Endodermal cell (in vitro differentiated cells): Measurements from ENCODE around the gene CBLC. TPM values are rescaled to one million over a fixed set of nuclear protein-coding genes. Genes with fewer than 3 reads are reported as not detected.

Source experiments
- DNase-seq: peaks from one replicate; pipeline ENCODE4 v3.0.0-alpha.2; 2017
- H3K27ac ChIP-seq: 2 replicates; pipeline ENCODE4 v1.5.1; 2013; ENCODE audit warnings: mild to moderate bottlenecking, low read depth, low read length, moderate library complexity
- H3K27me3 ChIP-seq: 2 replicates; pipeline ENCODE4 v1.6.1; 2013; ENCODE audit warnings: mild to moderate bottlenecking, low read length, moderate library complexity; ENCODE audit not compliant: insufficient read depth, control insufficient read depth, poor library complexity, severe bottlenecking
- H3K36me3 ChIP-seq: 2 replicates; pipeline ENCODE4 v1.7.0; 2013; ENCODE audit warnings: mild to moderate bottlenecking, low read length, moderate library complexity; ENCODE audit not compliant: control insufficient read depth, insufficient read depth
- H3K4me1 ChIP-seq: one replicate; pipeline ENCODE4 v1.7.0; 2013; ENCODE audit warnings: low read length; ENCODE audit not compliant: control insufficient read depth, insufficient read depth
- H3K4me3 ChIP-seq: 2 replicates; pipeline ENCODE4 v1.5.1; 2013; ENCODE audit warnings: mild to moderate bottlenecking, low read length, moderate library complexity
- H3K9ac ChIP-seq: 2 replicates; pipeline ENCODE4 v1.6.1; 2013; ENCODE audit warnings: mild to moderate bottlenecking, low read length, moderate library complexity; ENCODE audit not compliant: poor library complexity, severe bottlenecking; ENCODE audit errors: extremely low read depth
- H3K9me3 ChIP-seq: 2 replicates; pipeline ENCODE4 v1.6.1; 2013; ENCODE audit warnings: mild to moderate bottlenecking, low read length, moderate library complexity; ENCODE audit not compliant: control insufficient read depth
- H3K27ac Mint-ChIP-seq: 2 replicates; pipeline ENCODE4 v1.8.0; 2020; ENCODE audit warnings: mixed read lengths
- H3K27me3 Mint-ChIP-seq: 2 replicates; pipeline ENCODE4 v1.8.0; 2021; ENCODE audit warnings: mild to moderate bottlenecking, mixed read lengths; ENCODE audit not compliant: insufficient read depth
- H3K36me3 Mint-ChIP-seq: 2 replicates; pipeline ENCODE4 v1.8.0; 2020; ENCODE audit warnings: low read depth, mixed read lengths
- H3K4me1 Mint-ChIP-seq: 2 replicates; pipeline ENCODE4 v1.8.0; 2020; ENCODE audit warnings: mixed read lengths
- H3K4me3 Mint-ChIP-seq: 2 replicates; pipeline ENCODE4 v1.8.0; 2020; ENCODE audit warnings: mild to moderate bottlenecking, moderate library complexity, mixed read lengths
- H3K9me3 Mint-ChIP-seq: 2 replicates; pipeline ENCODE4 v1.8.0; 2020; ENCODE audit warnings: mild to moderate bottlenecking, mixed read lengths
- CTCF ChIP-seq: fragments of 200-600 bp; sonication (generic); conservative IDR thresholded peaks from 2 replicates; pipeline ENCODE4 v1.5.0; 2021; ENCODE audit warnings: antibody characterized with exemption, mild to moderate bottlenecking
- WGBS, 2 experiments: methylation state at CpG; one replicate each; pipeline versions ENCODE4 v1.1.5 to v1.1.7; 2013; ENCODE audit warnings: missing lambda C conversion rate in 2 of 2, mixed read lengths in 1 of 2; ENCODE audit not compliant: insufficient coverage in 1 of 2, insufficient read length in 1 of 2; 5-methylcytosine and 5-hydroxymethylcytosine counted together
- total RNA-seq, 2 donors: library from RNA; stranded (reverse); fragmentation: NEBNext Ultra II Directional in 1 of 2; extraction: Animal tissue kit (Norgen Biotek cat#: 25700) in 1 of 2; gene quantifications; 2 replicates in 1 of 2; 3 replicates in 1 of 2; pipeline ENCODE4 v1.2.1, GENCODE V29; 2021

Gene CBLC
- total RNA-seq, 2 donors from 2014 or later: 6.6 to 15.5 TPM

- Histone ChIP-seq H3K27me3 (peaks cover 41% of the 10 kb centered on the region), H3K4me3 (no peak overlapping the region), H3K9ac (no peak overlapping the region), H3K4me1 (peaks cover 4% of the 10 kb centered on the region), H3K9me3 (no peaks in the 10 kb centered on the region), H3K36me3 (peaks cover 4% of the 10 kb centered on the region), H3K27ac (no peak overlapping the region)
- Mint-ChIP-seq H3K4me3 (no peak overlapping the region), H3K27ac (no peak overlapping the region), H3K27me3 (peaks cover 86% of the 10 kb centered on the region), H3K4me1 (peaks cover 13% of the 10 kb centered on the region), H3K36me3 (no peaks in the 10 kb centered on the region), H3K9me3 (no peaks in the 10 kb centered on the region)
- no peak for TF ChIP-seq CTCF
- DNase-seq: no peak
- 84% methylated on average over 7 of the region's 7 CpGs; no CpG with 5 or more reads in 1 of the 2 experiments for WGBS, 2 experiments
Observed at GRCh38 chr19:44756089-44756562, 21.6 kb upstream of the CBLC start.

GRCh38 chr19:44757057-44757734, 20.5 kb upstream of the CBLC start:
- peaks cover 4% of the 10 kb centered on the region for H3K36me3 ChIP-seq
- WGBS, 2 experiments: 11% methylated on average over 18 to 53 of the region's 53 CpGs
- H3K9ac ChIP-seq: peak overlapping the region; percentile 11
- H3K9me3 ChIP-seq: no peaks in the 10 kb centered on the region
- H3K4me1 Mint-ChIP-seq: peaks cover 13% of the 10 kb centered on the region
- DNase-seq: peak; percentile 78
- no peak overlapping the region for H3K27ac ChIP-seq
- H3K4me1 ChIP-seq: peaks cover 4% of the 10 kb centered on the region
- no peaks in the 10 kb centered on the region for H3K9me3 Mint-ChIP-seq
- peak; percentile 11 for TF ChIP-seq CTCF
- H3K36me3 Mint-ChIP-seq: no peaks in the 10 kb centered on the region
- peaks cover 41% of the 10 kb centered on the region for H3K27me3 ChIP-seq
- peak overlapping the region; percentile 78 for H3K4me3 ChIP-seq
- peak overlapping the region; percentile 70 for H3K4me3 Mint-ChIP-seq
- H3K27ac Mint-ChIP-seq: peak overlapping the region; percentile 19
- peaks cover 75% of the 10 kb centered on the region for H3K27me3 Mint-ChIP-seq

- H3K27ac Mint-ChIP-seq: peak overlapping the region; percentile 19
- H3K9ac ChIP-seq: peak overlapping the region; percentile 11
- peaks cover 41% of the 10 kb centered on the region for H3K27me3 ChIP-seq
- H3K4me1 ChIP-seq: peaks cover 4% of the 10 kb centered on the region
- WGBS, 2 experiments: 1 to 3% methylated on average over 15 to 68 of the region's 68 CpGs
- peaks cover 4% of the 10 kb centered on the region for H3K36me3 ChIP-seq
- H3K9me3 Mint-ChIP-seq: no peaks in the 10 kb centered on the region
- no peaks in the 10 kb centered on the region for H3K36me3 Mint-ChIP-seq
- no peak overlapping the region for H3K27ac ChIP-seq
- no peaks in the 10 kb centered on the region for H3K9me3 ChIP-seq
- peaks cover 13% of the 10 kb centered on the region for H3K4me1 Mint-ChIP-seq
- peaks cover 71% of the 10 kb centered on the region for H3K27me3 Mint-ChIP-seq
- peak overlapping the region; percentile 78 for H3K4me3 ChIP-seq
- peak overlapping the region; percentile 70 for H3K4me3 Mint-ChIP-seq
- DNase-seq: peak; percentile 90
- peak; percentile 28 for TF ChIP-seq CTCF
Observed at GRCh38 chr19:44757735-44758505, 19.8 kb upstream of the CBLC start.
